GM18861 (cell line): ENCODE measurements around the gene EIF4A2.
A peak's percentile ranks its signal among the peaks of the same experiment; 100 is the strongest.

Source experiments
- ATAC-seq: cut with Tn5 transposase; IDR thresholded peaks from one replicate; pipeline ENCODE4 v1.9.1; 2021; ENCODE audit not compliant: unreplicated experiment

EIF4A2 gene

GRCh38 chr3:186783058-186783730 is at the start of gene EIF4A2:
Gene EIF4A2, plus strand, starts transcription at chr3:186783577. Its CDS starts 34 bp downstream, at chr3:186783611.
- ATAC-seq, result peak; percentile 60

GRCh38 chr3:186742618-186743380 is 40.6 kb upstream of the EIF4A2 start:
- no peak for ATAC-seq

GRCh38 chr3:186743666-186744065 is 39.7 kb upstream of the EIF4A2 start:
- no peak for ATAC-seq

- ATAC-seq, result no peak
These were observed 37.4 kb upstream of the EIF4A2 start for GRCh38 chr3:186746008-186746407.

- no peak for ATAC-seq
These were observed 33.1 kb upstream of the EIF4A2 start for GRCh38 chr3:186750316-186750715.

- no peak for ATAC-seq
These were observed 31.9 kb upstream of the EIF4A2 start for GRCh38 chr3:186751480-186751879.

GRCh38 chr3:186754006-186754405 is 29.4 kb upstream of the EIF4A2 start:
- ATAC-seq, result no peak

- ATAC-seq, result no peak
These were observed 28.5 kb upstream of the EIF4A2 start for GRCh38 chr3:186754871-186755270.

GRCh38 chr3:186757214-186757613 is 26.2 kb upstream of the EIF4A2 start:
- ATAC-seq, result no peak

- no peak for ATAC-seq
These were observed 25.6 kb upstream of the EIF4A2 start for GRCh38 chr3:186757686-186758220.

GRCh38 chr3:186759231-186759930 is 24.0 kb upstream of the EIF4A2 start:
- ATAC-seq, result no peak

GRCh38 chr3:186760141-186760833 is 23.1 kb upstream of the EIF4A2 start:
- ATAC-seq, result no peak

GRCh38 chr3:186760897-186761447 is 22.4 kb upstream of the EIF4A2 start:
- ATAC-seq, result no peak

- peak; percentile 5 for ATAC-seq
These were observed 11.1 kb upstream of the EIF4A2 start for GRCh38 chr3:186772281-186772694.

GRCh38 chr3:186772701-186773417 is 10.5 kb upstream of the EIF4A2 start:
- peak; percentile 90 for ATAC-seq

- ATAC-seq, result no peak
These were observed 7.4 kb upstream of the EIF4A2 start for GRCh38 chr3:186775999-186776398.

GRCh38 chr3:186779204-186779603 is 4.2 kb upstream of the EIF4A2 start:
- no peak for ATAC-seq

GRCh38 chr3:186782542-186783057 is 777 bp upstream of the EIF4A2 start:
- ATAC-seq, result no peak

- peak; percentile 45 for ATAC-seq
These were observed 546 bp downstream of the EIF4A2 start for GRCh38 chr3:186783731-186784515.
